Body of pancreas (tissue), 4 donors: Measurements from ENCODE around the gene RDH5. TPM values are rescaled to one million over a fixed set of nuclear protein-coding genes. Genes with fewer than 3 reads are reported as not detected.

Source experiments
- ATAC-seq: fragments of 150-250 bp; one replicate; pipeline ENCODE4 v1.9.1; 2016
- DNase-seq, 4 donors: peaks; one replicate each; pipeline ENCODE4 v3.0.0-alpha.2; 2019
- H3K27ac ChIP-seq, 4 donors: fragments of 200-600 bp; sonication (generic); 1 replicate in 3 of 4; 2 replicates in 1 of 4; pipeline versions ENCODE4 v1.5.1 to v1.6.1; 2016 to 2019; ENCODE audit warnings: mild to moderate bottlenecking in 1 of 4, mixed read lengths in 1 of 4, moderate library complexity in 1 of 4
- H3K27me3 ChIP-seq, 2 donors: fragments of 200-600 bp; sonication (generic); one replicate each; pipeline ENCODE4 v1.6.0; 2016; ENCODE audit warnings: mild to moderate bottlenecking in 1 of 2
- H3K36me3 ChIP-seq, 2 donors: fragments of 200-600 bp; sonication (generic); replicated peaks in 1 of 2; 2 replicates each; pipeline ENCODE4 v1.5.1; 2016; ENCODE audit warnings: low read depth in 2 of 2; ENCODE audit not compliant: insufficient read depth in 1 of 2
- H3K4me1 ChIP-seq: fragments of 200-600 bp; sonication (generic); one replicate; pipeline ENCODE4 v1.6.0; 2016
- H3K4me3 ChIP-seq, 2 donors: fragments of 200-600 bp; sonication (generic); 1 replicate in 1 of 2; 2 replicates in 1 of 2; pipeline ENCODE4 v1.5.1; 2016 to 2019
- H3K9me3 ChIP-seq, 3 donors: fragments of 200-600 bp; sonication (generic); 1 replicate in 2 of 3; 2 replicates in 1 of 3; pipeline ENCODE4 v1.5.1; 2016
- POLR2A ChIP-seq, 3 donors: fragments of 450-650 bp; IDR thresholded peaks; one replicate each; pipeline ENCODE4 v1.6.1; 2016; ENCODE audit warnings: antibody characterized with exemption in 3 of 3, mild to moderate bottlenecking in 2 of 3
- WGBS, 2 donors: methylation state at CpG; one replicate each; pipeline ENCODE4 v1.1.5; 2017; 5-methylcytosine and 5-hydroxymethylcytosine counted together
- intact Hi-C: fragments of 100-400 bp; cut with DNase I; formaldehyde crosslinking; loops from one replicate; pipeline ENCODE4 v1.15.1; 2023
- total RNA-seq, 2 donors: library from RNA; depleted of rRNA; stranded (reverse); fragments of >200 nt; gene quantifications; one replicate each; pipeline ENCODE4 v1.1.0, GENCODE V29; 2016
- TF ChIP-seq, protein P1 (sequence below), 7 experiments: fragments of 450-650 bp in 4 of 7; fragments of 200-600 bp in 3 of 7; sonication (generic) in 3 of 7; IDR thresholded peaks; one replicate each; pipeline ENCODE4 v1.5.1; 2016 to 2019; ENCODE audit warnings: antibody characterized with exemption in 7 of 7

RDH5 gene
- total RNA-seq, 2 donors from 2014 or later, result 4.2 to 20.4 TPM

DNA sequence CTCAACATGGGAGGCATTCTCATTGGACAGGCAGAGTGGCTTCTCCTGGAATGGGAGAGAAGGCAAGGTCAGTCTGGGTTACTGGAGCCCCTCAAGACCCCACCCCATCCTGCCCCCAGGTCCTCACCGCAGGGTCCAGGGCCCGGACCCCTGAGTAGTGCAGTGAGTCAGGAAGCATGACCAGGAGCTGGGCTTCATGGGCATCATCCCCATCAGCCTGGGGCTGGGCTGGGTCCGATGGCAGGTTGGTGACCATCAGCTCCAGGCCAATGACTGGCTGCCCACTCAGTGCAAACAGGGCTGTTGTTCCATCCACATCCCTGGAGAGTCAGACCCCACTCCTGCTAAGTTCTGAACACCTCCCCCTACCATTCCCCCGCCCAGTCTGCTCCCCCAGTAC is 25.5 kb upstream of the RDH5 start:
- intact Hi-C loops, result no loop called here
- no peaks in the 10 kb centered on the region for H3K4me1 ChIP-seq
- ATAC-seq (no peak), DNase-seq (no peak)
- H3K27ac ChIP-seq, result no peak overlapping the region
- TF ChIP-seq, protein P1, sequence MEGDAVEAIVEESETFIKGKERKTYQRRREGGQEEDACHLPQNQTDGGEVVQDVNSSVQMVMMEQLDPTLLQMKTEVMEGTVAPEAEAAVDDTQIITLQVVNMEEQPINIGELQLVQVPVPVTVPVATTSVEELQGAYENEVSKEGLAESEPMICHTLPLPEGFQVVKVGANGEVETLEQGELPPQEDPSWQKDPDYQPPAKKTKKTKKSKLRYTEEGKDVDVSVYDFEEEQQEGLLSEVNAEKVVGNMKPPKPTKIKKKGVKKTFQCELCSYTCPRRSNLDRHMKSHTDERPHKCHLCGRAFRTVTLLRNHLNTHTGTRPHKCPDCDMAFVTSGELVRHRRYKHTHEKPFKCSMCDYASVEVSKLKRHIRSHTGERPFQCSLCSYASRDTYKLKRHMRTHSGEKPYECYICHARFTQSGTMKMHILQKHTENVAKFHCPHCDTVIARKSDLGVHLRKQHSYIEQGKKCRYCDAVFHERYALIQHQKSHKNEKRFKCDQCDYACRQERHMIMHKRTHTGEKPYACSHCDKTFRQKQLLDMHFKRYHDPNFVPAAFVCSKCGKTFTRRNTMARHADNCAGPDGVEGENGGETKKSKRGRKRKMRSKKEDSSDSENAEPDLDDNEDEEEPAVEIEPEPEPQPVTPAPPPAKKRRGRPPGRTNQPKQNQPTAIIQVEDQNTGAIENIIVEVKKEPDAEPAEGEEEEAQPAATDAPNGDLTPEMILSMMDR (IDR thresholded peaks at IDR 0.05), result no peak
- no peak for TF ChIP-seq POLR2A (IDR thresholded peaks at IDR 0.05)
- H3K9me3 ChIP-seq, result no peaks in the 10 kb centered on the region
- no peaks in the 10 kb centered on the region for H3K27me3 ChIP-seq
- WGBS, 2 donors, result 95 to 100% methylated on average over 2 to 4 of the region's 4 CpGs
- H3K4me3 ChIP-seq, result no peak overlapping the region
- H3K36me3 ChIP-seq, result no peaks in the 10 kb centered on the region

- Histone ChIP-seq H3K36me3 (no peaks in the 10 kb centered on the region), H3K9me3 (no peaks in the 10 kb centered on the region), H3K4me3 (no peak overlapping the region), H3K27me3 (no peaks in the 10 kb centered on the region), H3K27ac (no peak overlapping the region), H3K4me1 (no peaks in the 10 kb centered on the region)
- WGBS, 2 donors, result 72 to 75% methylated on average over 7 of the region's 7 CpGs
- no peak for TF ChIP-seq POLR2A (IDR thresholded peaks at IDR 0.05)
- TF ChIP-seq, protein P1 (IDR thresholded peaks at IDR 0.05), result no peak
- ATAC-seq, result no peak
- DNase-seq, result no peak
- intact Hi-C loops, result no loop called here
Observed at GRCh38 chr12:55695349-55695748, 24.8 kb upstream of the RDH5 start.

DNA sequence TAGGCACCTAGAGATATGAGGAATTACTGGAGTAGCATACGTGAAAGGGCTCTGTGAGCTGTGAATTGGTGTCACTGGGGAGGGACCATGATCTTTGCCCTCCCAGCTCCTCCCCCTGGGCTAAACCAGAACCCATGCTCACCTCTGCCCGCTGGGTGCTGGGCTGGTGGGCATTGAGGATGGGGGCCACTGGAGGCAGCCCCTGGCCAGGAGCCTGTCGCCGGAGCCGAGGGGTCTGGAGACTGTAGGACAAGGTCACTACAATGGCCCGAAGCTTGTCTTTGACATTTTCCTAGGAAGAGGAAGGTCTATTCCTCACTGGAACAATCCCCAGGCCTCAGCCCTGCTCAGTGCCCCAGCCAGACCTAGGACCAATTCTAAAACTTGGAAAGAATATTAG is 24.1 kb upstream of the RDH5 start:
- H3K4me1 ChIP-seq, result no peaks in the 10 kb centered on the region
- no peak for TF ChIP-seq POLR2A (IDR thresholded peaks at IDR 0.05)
- TF ChIP-seq, protein P1 (IDR thresholded peaks at IDR 0.05), result no peak
- no peak for DNase-seq
- no peak overlapping the region for H3K4me3 ChIP-seq
- intact Hi-C loops, result no loop called here
- no peaks in the 10 kb centered on the region for H3K27me3 ChIP-seq
- H3K9me3 ChIP-seq, result no peaks in the 10 kb centered on the region
- H3K27ac ChIP-seq, result no peak overlapping the region
- H3K36me3 ChIP-seq, result no peaks in the 10 kb centered on the region
- 65 to 72% methylated on average over 2 to 6 of the region's 6 CpGs for WGBS, 2 donors
- ATAC-seq, result no peak

GRCh38 chr12:55696796-55697462 is 23.3 kb upstream of the RDH5 start:
- Histone ChIP-seq H3K36me3 (no peaks in the 10 kb centered on the region), H3K4me3 (no peak overlapping the region), H3K9me3 (no peaks in the 10 kb centered on the region), H3K4me1 (no peaks in the 10 kb centered on the region), H3K27me3 (no peaks in the 10 kb centered on the region), H3K27ac (no peak overlapping the region)
- 66 to 73% methylated on average over 16 of the region's 19 CpGs for WGBS, 2 donors
- ATAC-seq (no peak), DNase-seq (no peak)
- intact Hi-C loops, result no loop called here
- TF ChIP-seq POLR2A (IDR thresholded peaks at IDR 0.05), result no peak
- TF ChIP-seq, protein P1 (IDR thresholded peaks at IDR 0.05), result no peak

- Histone ChIP-seq H3K4me3 (no peak overlapping the region), H3K9me3 (no peaks in the 10 kb centered on the region), H3K27me3 (no peaks in the 10 kb centered on the region), H3K27ac (no peak overlapping the region), H3K36me3 (no peaks in the 10 kb centered on the region), H3K4me1 (no peaks in the 10 kb centered on the region)
- intact Hi-C loops, result no loop called here
- ATAC-seq (no peak), DNase-seq (no peak)
- WGBS, 2 donors, result 75 to 78% methylated on average over 7 of the region's 7 CpGs
- TF ChIP-seq POLR2A (IDR thresholded peaks at IDR 0.05), result no peak
Observed at GRCh38 chr12:55697686-55698085, 22.5 kb upstream of the RDH5 start.
